ENCODE results near the gene REG4. TPM values are rescaled to one million over a fixed set of nuclear protein-coding genes. Genes with fewer than 3 reads are reported as not detected.

REG4 gene
- total and polyA plus RNA-seq, 2 experiments from 2014 or later = not detected

DNA sequence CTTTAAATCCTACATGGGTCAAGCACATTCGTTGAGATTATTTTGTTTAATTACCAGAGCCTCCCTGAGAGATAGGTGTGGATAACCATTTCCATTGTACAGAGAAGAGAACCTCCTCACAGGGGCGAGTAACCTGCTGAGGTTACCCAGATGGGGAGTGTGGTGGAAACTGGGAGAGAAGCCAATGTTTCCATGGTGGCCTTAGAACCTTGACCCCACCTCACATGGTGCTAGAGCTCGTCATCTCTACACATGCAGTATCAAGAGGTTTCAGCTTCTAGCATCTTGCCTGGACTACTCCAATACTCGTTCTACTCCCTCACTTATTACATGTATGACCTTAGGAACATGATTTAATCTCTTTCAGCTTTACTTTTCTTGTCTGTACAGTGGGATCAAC, 4.8 kb downstream of the REG4 start:
- DNase-seq (ENCODE audit: low read depth in 1 of 2, low spot score in 1 of 2) = no peak
- TF ChIP-seq, protein P1, sequence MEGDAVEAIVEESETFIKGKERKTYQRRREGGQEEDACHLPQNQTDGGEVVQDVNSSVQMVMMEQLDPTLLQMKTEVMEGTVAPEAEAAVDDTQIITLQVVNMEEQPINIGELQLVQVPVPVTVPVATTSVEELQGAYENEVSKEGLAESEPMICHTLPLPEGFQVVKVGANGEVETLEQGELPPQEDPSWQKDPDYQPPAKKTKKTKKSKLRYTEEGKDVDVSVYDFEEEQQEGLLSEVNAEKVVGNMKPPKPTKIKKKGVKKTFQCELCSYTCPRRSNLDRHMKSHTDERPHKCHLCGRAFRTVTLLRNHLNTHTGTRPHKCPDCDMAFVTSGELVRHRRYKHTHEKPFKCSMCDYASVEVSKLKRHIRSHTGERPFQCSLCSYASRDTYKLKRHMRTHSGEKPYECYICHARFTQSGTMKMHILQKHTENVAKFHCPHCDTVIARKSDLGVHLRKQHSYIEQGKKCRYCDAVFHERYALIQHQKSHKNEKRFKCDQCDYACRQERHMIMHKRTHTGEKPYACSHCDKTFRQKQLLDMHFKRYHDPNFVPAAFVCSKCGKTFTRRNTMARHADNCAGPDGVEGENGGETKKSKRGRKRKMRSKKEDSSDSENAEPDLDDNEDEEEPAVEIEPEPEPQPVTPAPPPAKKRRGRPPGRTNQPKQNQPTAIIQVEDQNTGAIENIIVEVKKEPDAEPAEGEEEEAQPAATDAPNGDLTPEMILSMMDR (IDR thresholded peaks at IDR 0.05; ENCODE audit: low read depth, low read length) = no peak
- no peaks in the 10 kb centered on the region for H3K27me3 ChIP-seq
- H3K36me3 ChIP-seq = no peaks in the 10 kb centered on the region
- H3K4me1 ChIP-seq (ENCODE audit: low read depth) = no peaks in the 10 kb centered on the region
- H3K27ac ChIP-seq = no peak overlapping the region
- no peak overlapping the region for H3K4me3 ChIP-seq
- H3K9me3 ChIP-seq (ENCODE audit: low read depth) = no peaks in the 10 kb centered on the region

DNA sequence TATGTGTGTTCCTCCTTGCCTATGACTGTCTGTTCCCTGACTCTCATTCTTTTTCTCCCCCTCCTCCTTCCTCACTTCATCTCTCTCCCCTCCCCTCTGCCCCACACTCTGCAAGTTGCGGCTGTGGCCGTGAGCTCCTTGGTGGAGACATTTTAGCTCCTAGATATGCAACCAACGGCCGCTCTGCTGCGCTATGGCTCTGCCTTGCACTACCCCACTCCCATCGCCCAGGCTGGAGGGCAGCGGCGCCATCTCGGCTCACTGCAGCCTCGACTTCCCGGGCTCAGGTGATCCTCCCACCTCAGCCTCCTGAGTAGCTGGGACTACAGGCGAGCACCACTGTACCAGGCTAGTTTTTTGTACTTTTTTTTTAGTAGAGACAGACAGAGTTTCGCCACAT, 5.5 kb downstream of the REG4 start:
- Histone ChIP-seq H3K27me3 (no peaks in the 10 kb centered on the region), H3K27ac (no peak overlapping the region), H3K9me3 (ENCODE audit: low read depth) (no peaks in the 10 kb centered on the region), H3K4me3 (no peak overlapping the region), H3K4me1 (ENCODE audit: low read depth) (no peaks in the 10 kb centered on the region), H3K36me3 (no peaks in the 10 kb centered on the region)
- TF ChIP-seq, protein P1 (IDR thresholded peaks at IDR 0.05; ENCODE audit: low read depth, low read length) = no peak
- no peak for DNase-seq (ENCODE audit: low read depth in 1 of 2, low spot score in 1 of 2)

DNA sequence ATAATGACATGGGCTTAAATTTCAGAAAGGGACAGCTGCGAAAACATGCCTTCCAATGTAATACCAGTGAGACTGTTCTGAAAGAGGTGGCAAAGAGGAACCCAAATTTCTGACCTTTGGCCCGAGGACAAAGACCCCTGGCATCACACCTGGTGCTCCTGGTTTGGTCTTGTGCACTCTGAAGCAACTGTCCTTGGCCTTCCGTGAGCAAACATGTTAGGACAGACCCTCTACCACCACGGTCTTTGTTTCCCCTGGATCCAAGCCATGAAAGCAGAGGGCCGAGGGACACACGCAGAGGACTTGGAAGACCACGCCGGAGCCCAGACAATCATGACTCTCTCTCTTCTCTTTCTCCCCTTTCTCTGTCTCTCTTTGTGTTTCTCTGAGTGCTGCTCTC, 6.0 kb downstream of the REG4 start:
- Histone ChIP-seq H3K27ac (no peak overlapping the region), H3K4me1 (ENCODE audit: low read depth) (no peaks in the 10 kb centered on the region), H3K9me3 (ENCODE audit: low read depth) (no peaks in the 10 kb centered on the region), H3K27me3 (no peaks in the 10 kb centered on the region), H3K36me3 (no peaks in the 10 kb centered on the region), H3K4me3 (no peak overlapping the region)
- TF ChIP-seq, protein P1 (IDR thresholded peaks at IDR 0.05; ENCODE audit: low read depth, low read length) = no peak
- DNase-seq (ENCODE audit: low read depth in 1 of 2, low spot score in 1 of 2) = no peak

DNA sequence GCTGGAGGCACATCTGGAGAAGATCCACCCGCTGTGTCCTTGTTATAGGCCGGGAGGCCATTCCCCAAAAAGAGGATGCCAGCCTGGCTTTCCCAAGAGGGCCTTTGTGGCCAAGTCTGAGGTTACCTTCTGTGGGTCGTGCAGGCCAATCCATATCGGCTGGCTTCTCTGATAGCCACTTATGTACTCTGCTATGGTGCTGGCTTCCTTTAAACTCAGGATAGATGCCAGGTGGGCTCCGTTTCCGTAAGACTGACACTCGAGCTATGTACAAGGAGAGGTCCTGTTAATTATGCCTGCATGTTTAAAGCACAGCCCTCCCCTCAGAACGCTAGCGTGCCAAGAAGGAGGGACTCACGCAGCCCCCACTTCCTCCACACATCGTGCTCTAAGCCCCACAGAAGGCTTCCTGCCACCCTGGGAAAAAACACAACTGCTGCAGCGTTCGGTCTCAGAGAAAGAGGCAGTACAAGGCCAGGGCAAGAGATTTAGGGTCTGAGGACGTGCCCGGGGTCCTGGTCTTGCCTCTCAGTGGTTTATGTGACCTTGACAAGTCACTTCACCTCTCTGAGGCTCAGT, 11.6 kb downstream of the REG4 start:
- no peak for DNase-seq (ENCODE audit: low read depth in 1 of 2, low spot score in 1 of 2)
- Histone ChIP-seq H3K27me3 (no peaks in the 10 kb centered on the region), H3K4me3 (no peak overlapping the region), H3K4me1 (ENCODE audit: low read depth) (no peaks in the 10 kb centered on the region), H3K27ac (no peak overlapping the region), H3K9me3 (ENCODE audit: low read depth) (no peaks in the 10 kb centered on the region), H3K36me3 (no peaks in the 10 kb centered on the region)
- TF ChIP-seq, protein P1 (IDR thresholded peaks at IDR 0.05; ENCODE audit: low read depth, low read length) = no peak

DNA sequence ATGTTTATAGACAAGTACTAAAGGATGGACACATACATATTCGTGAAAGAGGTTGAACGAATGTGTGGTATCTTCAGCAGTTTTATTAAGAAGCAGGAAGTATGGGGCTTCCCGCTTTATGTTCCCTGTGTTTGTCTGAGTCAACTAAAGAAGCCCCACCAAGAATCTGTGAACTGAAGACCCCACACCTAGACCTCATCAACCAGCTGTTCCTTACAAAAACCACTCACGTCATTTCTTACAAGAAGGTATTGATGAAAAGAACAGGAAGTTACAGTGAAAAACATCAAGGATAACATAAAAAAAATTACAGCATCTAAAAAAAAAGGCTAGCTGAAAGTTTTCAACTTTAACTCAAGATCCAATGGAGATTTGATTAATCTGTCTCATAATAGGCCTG, 12.3 kb downstream of the REG4 start:
- Histone ChIP-seq H3K4me3 (no peak overlapping the region), H3K27ac (no peak overlapping the region), H3K9me3 (ENCODE audit: low read depth) (no peaks in the 10 kb centered on the region), H3K4me1 (ENCODE audit: low read depth) (no peaks in the 10 kb centered on the region), H3K36me3 (no peaks in the 10 kb centered on the region), H3K27me3 (no peaks in the 10 kb centered on the region)
- DNase-seq (ENCODE audit: low read depth in 1 of 2, low spot score in 1 of 2) = no peak
- TF ChIP-seq, protein P1 (IDR thresholded peaks at IDR 0.05; ENCODE audit: low read depth, low read length) = no peak

DNA sequence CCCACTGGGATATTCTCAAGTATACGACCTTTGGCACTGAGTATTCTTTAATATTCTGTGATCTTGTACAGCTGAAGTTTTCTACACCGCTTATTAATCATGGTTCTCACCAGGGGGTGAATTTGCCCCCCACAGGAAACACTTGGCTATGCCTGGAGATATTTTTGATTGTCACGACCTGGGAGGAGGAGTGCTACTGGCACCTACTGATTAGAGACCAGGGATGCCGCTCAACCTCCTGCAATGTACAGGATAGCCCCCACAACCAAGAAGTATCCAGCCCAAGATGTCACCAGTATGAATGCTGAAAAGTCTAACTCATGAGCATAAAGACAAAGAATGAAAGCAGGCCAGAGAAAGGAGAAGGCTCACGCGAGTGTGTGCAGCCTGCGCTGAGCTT, 13.7 kb downstream of the REG4 start:
- no peak for DNase-seq (ENCODE audit: low read depth in 1 of 2, low spot score in 1 of 2)
- H3K36me3 ChIP-seq = no peaks in the 10 kb centered on the region
- no peak overlapping the region for H3K27ac ChIP-seq
- H3K9me3 ChIP-seq (ENCODE audit: low read depth) = no peaks in the 10 kb centered on the region
- H3K4me3 ChIP-seq = no peak overlapping the region
- H3K27me3 ChIP-seq = no peaks in the 10 kb centered on the region
- no peaks in the 10 kb centered on the region for H3K4me1 ChIP-seq (ENCODE audit: low read depth)
- TF ChIP-seq, protein P1 (IDR thresholded peaks at IDR 0.05; ENCODE audit: low read depth, low read length) = no peak
